ENCODE results near the gene ZFP28. TPM values are rescaled to one million over a fixed set of nuclear protein-coding genes. Genes with fewer than 3 reads are reported as not detected.

ZFP28 gene
- 11.1 TPM for polyA plus RNA-seq (ENCODE audit: insufficient read length)

GRCh38 chr19:56538761-56539263 lies at the start of gene ZFP28:
ZFP28 (plus strand) TSS chr19:56538948; CDS start chr19:56539019, 71 bp downstream.
- DNase-seq (ENCODE audit: low read depth), result no peak

GRCh38 chr19:56491399-56491798 lies 47.3 kb upstream of the ZFP28 start:
- no peak for DNase-seq (ENCODE audit: low read depth)

- DNase-seq (ENCODE audit: low read depth), result no peak
Observed at GRCh38 chr19:56504581-56504980, 34.2 kb upstream of the ZFP28 start.

- peak; percentile 97 for DNase-seq (ENCODE audit: low read depth)
Observed at GRCh38 chr19:56507446-56508289, 31.1 kb upstream of the ZFP28 start, which contains the start of gene ZNF471. ZNF471 (plus strand) TSS chr19:56507855; CDS start chr19:56511572, 3,717 bp downstream.

- DNase-seq (ENCODE audit: low read depth), result no peak
Observed at GRCh38 chr19:56508290-56508778, 30.4 kb upstream of the ZFP28 start.

GRCh38 chr19:56525214-56525860 lies 13.4 kb upstream of the ZFP28 start:
- no peak for DNase-seq (ENCODE audit: low read depth)

GRCh38 chr19:56537442-56537841 lies 1.3 kb upstream of the ZFP28 start:
- DNase-seq (ENCODE audit: low read depth), result no peak

GRCh38 chr19:56538254-56538760 lies 441 bp upstream of the ZFP28 start:
- peak; percentile 58 for DNase-seq (ENCODE audit: low read depth)

GRCh38 chr19:56543776-56544175 lies 5.0 kb downstream of the ZFP28 start:
- DNase-seq (ENCODE audit: low read depth), result no peak

- DNase-seq (ENCODE audit: low read depth), result no peak
Observed at GRCh38 chr19:56547535-56547934, 8.8 kb downstream of the ZFP28 start.

GRCh38 chr19:56554272-56554869 lies 15.6 kb downstream of the ZFP28 start:
- no peak for DNase-seq (ENCODE audit: low read depth)

- no peak for DNase-seq (ENCODE audit: low read depth)
Observed at GRCh38 chr19:56562766-56563165, 24.0 kb downstream of the ZFP28 start.

GRCh38 chr19:56566904-56567273 lies 28.1 kb downstream of the ZFP28 start:
- DNase-seq (ENCODE audit: low read depth), result no peak

GRCh38 chr19:56567274-56568120 lies 28.7 kb downstream of the ZFP28 start, which contains the start of gene ZNF470:
ZNF470 (plus strand) TSS chr19:56567468; CDS start chr19:56570312, 2,844 bp downstream.
- peak; percentile 77 for DNase-seq (ENCODE audit: low read depth)

- DNase-seq (ENCODE audit: low read depth), result no peak
Observed at GRCh38 chr19:56572589-56572988, 33.8 kb downstream of the ZFP28 start.

- DNase-seq (ENCODE audit: low read depth), result no peak
Observed at GRCh38 chr19:56573914-56574313, 35.2 kb downstream of the ZFP28 start.

- no peak for DNase-seq (ENCODE audit: low read depth)
Observed at GRCh38 chr19:56577719-56578602, 39.2 kb downstream of the ZFP28 start.

GRCh38 chr19:56594446-56594782 lies 55.7 kb downstream of the ZFP28 start:
- no peak for DNase-seq (ENCODE audit: low read depth)

- peak; percentile 44 for DNase-seq (ENCODE audit: low read depth)
Observed at GRCh38 chr19:56594783-56595547, 56.2 kb downstream of the ZFP28 start, which contains the start of gene ZNF71. ZNF71 (plus strand) TSS chr19:56595302; CDS start chr19:56601559, 6,257 bp downstream.
